DMS53 (cell line): ENCODE measurements around the gene ELOVL2.

ENCODE experiments used
- DNase-seq: peaks from one replicate; lab custom pipeline; 2025; lab: John Stamatoyannopoulos, UW

The ELOVL2 gene

GRCh38 chr6:11058406-11058805 lies 14.3 kb upstream of the ELOVL2 start:
- no peak for DNase-seq

GRCh38 chr6:11056871-11057270 lies 12.8 kb upstream of the ELOVL2 start:
- DNase-seq, result no peak

GRCh38 chr6:11055127-11055627 lies 11.1 kb upstream of the ELOVL2 start:
- DNase-seq, result no peak

GRCh38 chr6:11054722-11055121 lies 10.6 kb upstream of the ELOVL2 start:
- DNase-seq, result no peak

DNA sequence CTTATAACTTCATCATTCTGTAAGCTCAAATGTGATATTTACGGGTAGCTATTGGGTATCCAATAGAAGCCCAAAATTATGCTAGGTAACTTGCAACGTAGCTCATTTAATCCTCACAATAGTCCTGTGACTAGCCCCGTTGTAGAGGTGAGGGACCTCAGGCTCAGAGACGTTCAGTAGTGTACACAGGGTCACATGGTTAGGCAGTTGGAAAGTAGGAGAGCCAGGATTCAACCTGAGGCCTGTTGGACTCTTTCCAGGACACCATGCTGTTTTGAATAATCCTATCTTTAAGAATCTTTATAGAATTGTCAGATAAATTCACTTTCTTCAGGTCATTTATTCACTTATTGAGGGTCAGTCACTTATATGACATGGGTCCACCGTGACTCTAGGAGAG lies 9.2 kb upstream of the ELOVL2 start:
- DNase-seq, result no peak

GRCh38 chr6:11050731-11051130 lies 6.6 kb upstream of the ELOVL2 start:
- peak; percentile 30 for DNase-seq

GRCh38 chr6:11044712-11045167 lies 635 bp upstream of the ELOVL2 start:
- DNase-seq, result peak; percentile 57

DNA sequence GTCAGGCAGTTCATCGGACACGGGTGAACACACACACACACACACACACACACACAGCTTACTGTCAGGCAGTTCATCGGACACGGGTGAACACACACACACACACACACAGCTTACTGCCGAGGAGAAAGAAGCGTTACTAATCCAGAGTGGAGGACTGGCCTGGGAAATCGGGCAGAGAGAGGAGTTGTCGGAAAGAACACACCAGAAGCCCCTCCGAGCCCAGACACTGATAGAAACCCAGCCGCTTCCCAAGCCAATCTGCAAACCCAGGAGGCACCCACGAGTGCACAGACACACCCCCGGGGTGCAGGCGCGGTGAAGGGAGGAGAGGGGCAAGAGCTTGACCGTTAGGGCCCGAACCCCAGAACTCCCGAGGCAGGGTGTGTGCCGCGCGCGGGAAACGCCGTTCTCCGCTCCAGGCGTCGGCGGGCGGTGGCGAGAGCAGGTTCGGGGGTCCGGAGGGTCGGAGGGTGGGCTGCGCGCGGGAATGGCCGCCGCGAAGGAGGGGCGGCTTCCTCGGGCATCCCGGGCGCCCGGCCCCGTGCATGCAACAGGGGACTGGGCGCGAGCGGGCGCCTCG lies 636 bp downstream of the ELOVL2 start:
- peak; percentile 76 for DNase-seq

DNA sequence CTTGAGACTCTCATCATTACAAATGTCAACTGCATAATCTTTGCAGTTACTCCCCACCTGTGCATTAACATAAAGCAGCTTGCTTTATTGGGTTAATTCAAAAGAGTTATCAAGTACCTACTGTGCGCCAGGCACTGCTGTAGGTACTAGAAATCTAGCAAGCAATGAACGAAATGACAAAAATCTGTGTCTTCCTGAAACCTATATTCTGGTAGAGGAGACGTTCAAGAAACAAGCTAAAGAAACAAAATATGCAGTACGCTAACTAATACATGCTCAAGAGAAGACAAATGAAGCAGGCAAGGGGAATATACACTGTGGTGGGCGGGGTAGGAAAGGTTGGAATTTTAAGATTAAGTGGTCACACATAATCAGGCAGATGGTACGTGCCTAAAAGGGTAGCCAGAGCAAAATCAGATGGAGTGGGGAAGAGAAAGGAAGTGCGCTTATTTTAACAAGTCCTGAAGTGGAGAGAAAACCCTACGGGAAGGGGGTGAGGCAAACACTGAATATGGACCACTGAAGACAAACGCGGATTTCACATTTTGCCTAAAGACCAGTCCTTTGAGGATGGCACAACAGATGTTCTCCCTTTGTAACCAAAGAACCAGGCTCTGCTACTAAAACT lies 1.2 kb downstream of the ELOVL2 start:
- DNase-seq, result peak; percentile 32

- DNase-seq, result no peak
Observed at GRCh38 chr6:11042025-11042749, 1.9 kb downstream of the ELOVL2 start.

- peak; percentile 15 for DNase-seq
Observed at GRCh38 chr6:11040134-11040533, 4.0 kb downstream of the ELOVL2 start.

DNA sequence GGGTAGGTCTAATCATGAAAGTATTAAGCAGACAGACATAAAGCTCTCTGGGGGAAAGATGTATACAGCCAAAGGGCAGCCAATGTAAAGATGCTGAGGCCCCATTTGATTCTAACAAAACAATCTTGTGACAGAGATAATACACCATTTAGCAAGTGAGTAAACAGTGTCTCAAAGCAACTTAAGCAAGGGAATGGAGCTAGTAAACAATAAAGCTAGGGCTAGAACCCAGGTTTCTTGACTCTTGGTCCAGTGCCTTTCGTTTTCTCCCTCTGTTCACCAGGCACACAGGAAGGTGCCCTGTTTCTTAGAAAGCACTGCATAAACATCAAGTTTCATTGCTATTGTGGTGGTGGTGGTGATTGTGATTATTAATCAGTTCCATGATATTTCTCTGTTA lies 5.1 kb downstream of the ELOVL2 start:
- DNase-seq, result no peak

- no peak for DNase-seq
Observed at GRCh38 chr6:11036977-11037430, 7.1 kb downstream of the ELOVL2 start.

DNA sequence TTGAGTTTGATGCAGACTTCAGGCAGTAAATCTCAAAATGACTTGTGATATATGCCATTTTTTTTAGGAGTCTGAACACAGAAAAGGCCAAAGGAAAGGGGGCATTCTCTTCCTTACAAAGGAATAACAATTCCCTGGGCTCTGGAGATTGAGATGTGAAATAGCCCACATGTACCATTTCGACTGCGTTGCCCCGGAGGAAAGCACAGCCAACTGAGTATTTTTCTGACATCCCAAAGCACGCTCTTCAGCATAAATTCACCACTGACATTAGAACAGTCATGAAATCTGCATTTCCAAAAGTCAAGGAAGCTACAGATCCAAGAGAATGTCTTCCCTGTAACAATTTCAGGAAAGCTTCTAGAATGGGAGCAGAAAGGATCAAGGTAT lies 7.8 kb downstream of the ELOVL2 start:
- no peak for DNase-seq

DNA sequence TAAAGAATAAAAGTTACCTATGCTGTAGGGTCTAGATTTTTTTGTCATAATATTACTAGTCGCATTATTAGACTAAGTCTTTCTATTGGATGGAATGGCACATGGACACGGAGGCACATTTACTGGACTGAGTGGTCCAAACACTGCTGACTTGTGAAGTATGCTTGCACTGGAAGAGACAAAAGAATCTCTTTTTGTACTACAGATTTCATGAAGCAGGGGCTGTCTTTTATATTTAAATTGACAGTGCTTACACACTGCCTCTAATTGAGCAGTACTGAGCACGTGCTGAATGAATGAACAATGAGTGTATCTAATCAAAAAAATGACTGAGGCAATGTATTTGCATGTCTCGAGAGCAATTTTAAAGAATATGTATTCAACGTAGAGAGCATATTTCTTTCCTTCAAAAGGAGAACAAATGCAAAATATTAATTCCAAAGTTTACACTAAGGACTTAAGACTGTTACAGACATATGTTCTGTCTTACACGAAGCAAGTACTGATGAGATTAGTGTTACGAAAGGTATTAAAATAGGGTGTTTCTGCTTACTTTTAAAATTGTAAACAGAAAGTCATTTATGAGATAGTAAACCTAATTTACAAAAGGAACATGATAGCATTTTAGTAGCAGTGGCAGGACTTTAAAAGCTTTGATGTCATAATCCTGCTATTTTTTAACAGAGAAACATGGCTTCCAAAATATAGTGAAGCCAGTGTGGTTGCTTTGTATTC lies 8.3 kb downstream of the ELOVL2 start:
- no peak for DNase-seq

DNA sequence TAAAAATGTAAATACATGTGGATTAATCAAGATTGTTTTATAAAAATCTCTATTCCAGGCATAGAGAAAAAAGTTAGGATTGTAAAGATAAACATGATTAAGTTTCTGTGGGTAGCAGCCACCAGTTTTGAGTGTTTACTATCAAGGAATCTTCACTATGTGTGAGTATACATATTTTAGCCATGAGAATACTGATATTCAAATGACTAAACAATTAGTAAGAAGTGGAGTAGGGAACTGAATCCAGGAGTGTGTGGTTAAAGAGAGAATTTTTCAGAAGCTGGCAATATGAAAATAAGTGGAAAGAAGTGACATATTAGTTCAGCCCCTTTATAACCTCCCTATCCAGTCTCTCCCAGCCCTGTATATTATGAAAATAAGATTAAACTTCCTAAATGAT lies 10.3 kb downstream of the ELOVL2 start:
- no peak for DNase-seq

DNA sequence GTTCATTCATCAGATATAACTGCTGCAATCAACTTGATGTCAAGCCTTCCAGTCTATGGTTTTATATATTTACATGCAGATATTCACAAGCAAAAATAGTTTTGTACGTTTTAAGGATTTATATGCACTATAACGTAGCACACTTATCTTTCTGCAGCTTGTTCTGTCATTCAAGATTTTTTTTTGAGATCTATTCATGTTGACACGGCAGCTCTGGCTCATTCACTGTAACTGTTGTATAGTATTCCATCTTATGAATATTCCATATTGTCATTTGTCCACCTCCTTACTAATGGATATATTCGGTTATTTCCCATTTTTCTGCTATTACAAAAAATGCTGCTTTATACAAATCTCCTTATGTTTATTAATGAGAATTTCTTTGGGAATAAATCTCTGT lies 13.2 kb downstream of the ELOVL2 start:
- DNase-seq, result no peak

- no peak for DNase-seq
Observed at GRCh38 chr6:11028959-11029358, 15.1 kb downstream of the ELOVL2 start.

GRCh38 chr6:11027565-11028110 lies 16.5 kb downstream of the ELOVL2 start:
- DNase-seq, result no peak

DNA sequence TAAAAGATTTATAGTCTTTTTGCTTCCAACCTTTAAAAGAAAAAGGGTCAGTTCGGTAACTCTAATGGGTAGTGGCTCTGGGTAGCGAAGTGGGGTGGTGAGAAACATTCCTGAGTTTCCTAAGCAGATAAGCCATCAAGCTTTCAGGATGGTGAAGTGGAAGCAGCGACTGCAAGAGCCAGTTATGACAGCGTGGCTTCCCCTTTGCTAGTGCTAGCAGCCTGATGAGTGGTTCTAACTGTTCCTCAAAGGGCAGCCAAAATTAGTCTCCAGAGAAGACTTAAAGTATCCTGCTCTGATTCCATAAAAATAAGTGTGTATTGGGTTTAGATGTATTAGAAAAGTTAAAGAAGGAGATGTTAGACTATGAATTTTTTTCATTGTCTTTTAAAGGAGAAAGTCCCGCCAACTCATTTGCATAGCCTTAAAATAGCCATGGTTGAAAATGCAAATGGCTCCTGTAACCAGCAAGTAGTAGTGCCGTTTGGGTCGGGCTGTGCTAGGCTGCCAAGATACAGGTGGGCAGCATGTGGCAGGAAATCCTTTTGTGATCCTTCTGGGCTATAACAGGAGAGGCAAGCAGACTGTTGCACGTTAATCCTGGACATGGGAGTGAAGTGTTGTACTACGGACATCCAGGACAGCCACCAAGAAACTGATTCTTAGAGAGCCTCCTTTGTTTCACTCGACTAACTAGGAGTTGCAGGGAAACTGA lies 18.0 kb downstream of the ELOVL2 start:
- no peak for DNase-seq

GRCh38 chr6:11025130-11025529 lies 19.0 kb downstream of the ELOVL2 start:
- no peak for DNase-seq
